ENCODE results near the gene DMRT2. TPM values are rescaled to one million over a fixed set of nuclear protein-coding genes. Genes with fewer than 3 reads are reported as not detected.

The DMRT2 gene
- total RNA-seq, 6 experiments from 2014 or later = 0.49 TPM; not detected in 5

DNA sequence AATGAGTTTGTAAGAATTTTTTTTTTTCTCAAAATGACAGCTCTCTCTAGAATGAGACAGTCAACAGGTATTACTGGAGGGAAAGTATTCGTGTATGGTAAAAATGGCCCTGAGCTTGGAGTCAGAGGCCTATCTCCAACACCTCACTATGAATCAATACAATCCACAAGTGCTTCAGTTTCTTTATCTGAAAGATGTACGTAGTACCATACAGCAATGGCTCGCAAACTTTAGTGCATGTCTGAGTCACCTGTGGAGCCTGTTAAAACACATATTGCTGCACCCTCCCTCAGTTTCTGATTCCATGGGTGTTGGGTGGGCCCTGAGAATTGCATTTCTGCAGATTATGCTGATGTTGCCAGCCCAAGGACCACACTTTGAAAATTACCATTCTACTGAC lies 44.6 kb downstream of the DMRT2 start:
- H3K9me3 ChIP-seq = no peaks in the 10 kb centered on the region
- intact Hi-C loops (cut with DNase I) = no loop called here
- H3K4me3 ChIP-seq = no peak overlapping the region
- no peaks in the 10 kb centered on the region for H3K27me3 ChIP-seq
- WGBS (ENCODE audit: insufficient coverage, low coverage, low lambda C conversion rate, missing lambda C conversion rate) = 65% methylated on average over 3 of the region's 3 CpGs
- no peak overlapping the region for H3K27ac ChIP-seq
- TF ChIP-seq CTCF (IDR thresholded peaks at IDR 0.05) (no peak), POLR2A (IDR thresholded peaks at IDR 0.05) (no peak)
- DNase-seq (no peak), ATAC-seq (no peak)
- no peaks in the 10 kb centered on the region for H3K36me3 ChIP-seq
- no peaks in the 10 kb centered on the region for H3K4me1 ChIP-seq

DNA sequence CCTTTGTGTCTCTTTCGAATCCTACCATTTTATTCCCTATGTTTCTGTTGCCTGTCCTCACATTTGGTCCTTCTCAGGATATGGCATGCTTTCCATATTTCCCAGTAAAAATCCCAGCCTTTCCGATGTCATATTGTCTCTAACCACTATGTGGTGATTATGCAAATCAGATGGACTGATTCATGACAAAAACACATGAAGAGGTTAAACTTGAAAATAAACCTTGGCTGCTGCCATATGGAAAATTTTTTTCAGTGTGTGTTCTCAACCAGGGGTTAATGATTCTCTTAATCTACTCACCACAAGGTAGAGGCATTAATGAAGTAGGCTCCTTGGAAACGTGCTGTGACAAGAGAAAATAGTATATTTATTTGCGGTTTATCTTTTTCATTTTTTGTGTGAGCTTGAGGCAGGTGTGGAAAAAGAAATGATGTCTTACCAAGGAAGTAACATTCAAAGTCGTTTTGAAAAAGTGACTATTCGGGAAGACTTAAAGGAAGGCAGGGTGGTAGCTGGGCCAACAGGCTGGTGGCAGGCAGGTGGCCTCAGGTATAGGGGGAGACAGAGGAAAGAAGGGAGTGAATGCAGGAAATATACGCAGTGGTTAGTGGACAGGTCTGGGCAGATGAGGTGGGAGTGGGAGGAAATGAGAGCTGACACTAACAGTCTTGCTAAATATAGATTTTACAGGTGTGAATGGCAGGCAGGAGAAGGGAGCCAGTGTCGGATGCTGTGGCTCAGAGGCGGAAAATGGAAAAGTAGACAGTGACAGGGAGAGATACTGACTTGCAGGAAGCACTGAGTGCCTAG lies 46.2 kb downstream of the DMRT2 start:
- H3K27ac ChIP-seq = no peak overlapping the region
- no peaks in the 10 kb centered on the region for H3K27me3 ChIP-seq
- no peak for DNase-seq
- H3K4me1 ChIP-seq = no peaks in the 10 kb centered on the region
- intact Hi-C loops (cut with DNase I) = no loop called here
- no peaks in the 10 kb centered on the region for H3K9me3 ChIP-seq
- no peak for TF ChIP-seq CTCF (IDR thresholded peaks at IDR 0.05)
- TF ChIP-seq POLR2A (IDR thresholded peaks at IDR 0.05) = no peak
- WGBS (ENCODE audit: insufficient coverage, low coverage, low lambda C conversion rate, missing lambda C conversion rate) = 55% methylated on average over 9 of the region's 9 CpGs
- H3K36me3 ChIP-seq = no peaks in the 10 kb centered on the region
- ATAC-seq = no peak
- H3K4me3 ChIP-seq = no peak overlapping the region

DNA sequence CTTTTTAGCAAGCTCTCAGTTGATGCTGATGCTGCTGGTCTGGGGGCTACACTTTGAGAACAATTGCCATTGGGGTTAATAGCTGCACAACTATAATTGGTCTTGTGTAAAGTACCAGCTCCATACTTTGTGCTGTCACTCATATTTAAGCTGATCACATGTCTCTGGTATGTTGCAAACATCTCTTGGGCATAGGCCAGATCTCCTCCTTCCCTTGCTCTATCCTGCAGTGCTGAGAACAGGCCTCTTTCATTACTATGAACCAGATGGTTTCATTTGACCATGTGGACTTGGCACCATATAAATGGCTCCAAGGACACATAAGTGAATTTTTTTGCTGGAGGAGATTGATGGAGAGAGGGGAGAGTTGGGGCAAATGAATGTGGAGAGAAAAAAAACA lies 48.4 kb downstream of the DMRT2 start:
- intact Hi-C loops (cut with DNase I) = no loop called here

DNA sequence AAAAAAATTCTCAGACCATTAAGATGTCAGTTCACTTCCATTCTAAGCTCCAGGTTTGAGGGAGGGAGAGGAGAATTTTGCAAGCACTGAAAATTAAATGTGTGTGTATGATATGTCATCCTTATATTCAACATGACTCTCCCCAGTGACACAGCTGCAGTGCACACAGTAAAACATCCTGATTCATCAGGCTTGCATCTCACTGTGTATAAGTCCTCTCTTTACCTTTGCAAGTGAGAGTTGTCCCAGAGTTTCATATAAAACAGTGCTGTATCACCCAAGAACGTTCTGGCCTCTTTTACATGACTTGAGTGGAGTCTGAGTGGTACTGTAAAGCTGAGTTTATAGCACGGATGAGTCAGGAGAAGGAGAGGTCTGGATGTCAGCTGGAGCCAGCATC lies 50.0 kb downstream of the DMRT2 start:
- no peaks in the 10 kb centered on the region for H3K27me3 ChIP-seq
- TF ChIP-seq POLR2A (IDR thresholded peaks at IDR 0.05) (no peak), CTCF (IDR thresholded peaks at IDR 0.05) (no peak)
- intact Hi-C loops (cut with DNase I) = no loop called here
- no peak overlapping the region for H3K4me3 ChIP-seq
- H3K36me3 ChIP-seq = no peaks in the 10 kb centered on the region
- no peaks in the 10 kb centered on the region for H3K9me3 ChIP-seq
- H3K4me1 ChIP-seq = no peaks in the 10 kb centered on the region
- ATAC-seq (no peak), DNase-seq (no peak)
- no peak overlapping the region for H3K27ac ChIP-seq
- WGBS (ENCODE audit: insufficient coverage, low coverage, low lambda C conversion rate, missing lambda C conversion rate) = 60% methylated on average over 1 of the region's 2 CpGs

More for the DNA sequence above, 48.4 kb downstream of the DMRT2 start:
- H3K27me3 ChIP-seq = no peaks in the 10 kb centered on the region
- DNase-seq (no peak), ATAC-seq (no peak)
- H3K4me3 ChIP-seq = no peak overlapping the region
- no peaks in the 10 kb centered on the region for H3K4me1 ChIP-seq
- TF ChIP-seq POLR2A (IDR thresholded peaks at IDR 0.05) = no peak
- no peak for TF ChIP-seq CTCF (IDR thresholded peaks at IDR 0.05)
- H3K36me3 ChIP-seq = no peaks in the 10 kb centered on the region
- no peak overlapping the region for H3K27ac ChIP-seq
- no peaks in the 10 kb centered on the region for H3K9me3 ChIP-seq
